Activated naive CD8-positive, alpha-beta T cell treated with anti-CD3 and anti-CD28 coated beads, Interleukin-2, amount 50 U/mL, for 16 hours (primary cell): ENCODE data around the gene ZNF610.
A peak's percentile ranks its signal among the peaks of the same experiment; 100 is the strongest.

ENCODE experiments used
- DNase-seq: peaks from one replicate; pipeline ENCODE4 v3.0.0-alpha.2; 2020; ENCODE audit warnings: low read depth, low spot score

The ZNF610 gene

GRCh38 chr19:52397310-52398080, 61.5 kb downstream of the ZNF610 start, which contains the start of gene ZNF528:
Gene ZNF528 (plus strand): TSS chr19:52397849. CDS start chr19:52402014, 4,165 bp downstream.
- DNase-seq: peak; percentile 87

DNA sequence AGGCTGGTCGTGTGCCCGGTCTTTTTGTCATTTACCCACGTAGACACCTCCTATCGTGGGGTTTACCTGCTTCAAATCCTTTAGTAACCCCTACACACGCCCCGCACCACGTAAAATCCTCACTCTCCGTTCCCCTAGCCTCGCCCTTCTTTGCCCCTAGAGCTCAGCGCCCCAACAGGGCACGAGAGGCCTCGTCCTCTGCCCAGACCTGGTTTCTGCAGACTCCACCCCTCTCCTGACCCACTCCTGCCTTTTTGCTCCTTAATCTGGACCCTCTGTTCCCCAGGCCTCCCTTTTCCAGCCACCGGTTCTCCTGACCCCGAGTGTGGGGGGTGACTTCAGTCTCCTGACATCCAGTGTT, 62.0 kb downstream of the ZNF610 start:
- no peak for DNase-seq

GRCh38 chr19:52410276-52410675, 74.2 kb downstream of the ZNF610 start:
- no peak for DNase-seq

DNA sequence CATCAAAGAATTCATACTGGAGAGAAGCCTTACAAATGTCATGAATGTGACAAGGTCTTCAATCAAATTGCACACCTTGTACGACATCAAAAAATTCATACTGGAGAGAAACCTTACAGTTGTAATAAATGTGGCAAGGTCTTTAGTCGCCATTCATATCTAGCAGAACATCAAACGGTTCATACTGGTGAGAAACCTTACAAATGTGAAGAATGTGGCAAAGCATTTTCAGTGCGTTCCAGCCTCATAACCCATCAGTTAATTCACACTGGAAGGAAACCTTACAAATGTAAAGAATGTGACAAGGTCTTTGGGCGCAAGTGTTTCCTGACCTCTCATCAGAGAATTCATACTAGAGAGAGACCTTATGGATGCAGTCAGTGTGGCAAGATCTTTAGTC, 79.7 kb downstream of the ZNF610 start:
- no peak for DNase-seq
